Activated effector memory CD4-positive, alpha-beta T cell treated with Interleukin-2 at 50 U/mL for 16 hours (primary cell): Measurements from ENCODE around the gene CCDC121.

Source experiments
- DNase-seq: peaks from one replicate; pipeline ENCODE4 v3.0.0-alpha.2; 2020

CCDC121 gene

DNA sequence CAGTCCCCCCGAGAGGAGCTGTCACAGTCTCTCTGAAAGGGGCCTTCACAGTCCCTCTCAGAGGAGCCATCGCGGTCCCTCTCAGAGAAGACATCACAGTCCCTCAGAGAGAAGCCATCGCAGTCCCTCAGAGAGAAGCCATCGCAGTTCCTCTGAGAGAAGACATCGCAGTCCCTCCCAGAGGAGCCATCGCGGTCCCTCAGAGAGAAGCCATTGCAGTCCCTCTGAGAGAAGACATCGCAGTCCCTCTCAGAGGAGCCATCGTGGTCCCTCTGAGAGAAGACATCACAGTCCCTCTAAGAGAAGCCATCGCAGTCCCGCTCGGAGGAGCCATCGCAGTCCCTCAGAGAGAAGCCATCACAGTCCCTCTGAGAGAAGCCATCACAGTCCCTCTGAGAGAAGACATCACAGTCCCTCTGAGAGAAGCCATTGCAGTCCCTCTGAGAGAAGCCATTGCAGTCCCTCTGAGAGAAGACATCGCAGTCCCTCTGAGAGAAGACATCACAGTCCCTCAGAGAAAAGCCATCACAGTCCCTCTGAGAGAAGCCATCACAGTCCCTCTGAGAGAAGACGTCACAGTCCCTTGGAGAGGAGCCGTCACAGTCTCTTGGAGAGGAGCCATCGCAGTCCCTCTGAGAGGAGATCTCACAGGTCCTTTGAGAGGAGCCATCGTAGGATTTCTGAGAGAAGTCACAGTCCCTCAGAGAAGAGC lies 47.2 kb downstream of the CCDC121 start:
- peak; percentile 2 for DNase-seq
